Measurements from ENCODE around the gene MATK.
"Not testable (repeated sequence)": the region's sequence is repeated elsewhere in the genome, so short reads cannot be mapped to it uniquely, and the experiment has no call there.

MATK gene

GRCh38 chr19:3770136-3770999 lies 15.8 kb downstream of the MATK start:
- no peak for DNase-seq (ENCODE audit: low read depth in 3 of 3)

- DNase-seq (ENCODE audit: low read depth in 3 of 3), result no peak
Measured at GRCh38 chr19:3769494-3769893, 16.7 kb downstream of the MATK start.

GRCh38 chr19:3768748-3769099 lies 17.5 kb downstream of the MATK start:
- no peak for DNase-seq (ENCODE audit: low read depth in 3 of 3)

- DNase-seq (ENCODE audit: low read depth in 3 of 3), result no peak
Measured at GRCh38 chr19:3768015-3768747, 18.0 kb downstream of the MATK start.

GRCh38 chr19:3767050-3767449 lies 19.1 kb downstream of the MATK start:
- no peak for DNase-seq (ENCODE audit: low read depth in 3 of 3)

- no peak for DNase-seq (ENCODE audit: low read depth in 3 of 3)
Measured at GRCh38 chr19:3766520-3766919, 19.7 kb downstream of the MATK start.

- DNase-seq (ENCODE audit: low read depth in 3 of 3), result not testable (repeated sequence)
Measured at GRCh38 chr19:3765757-3766156, 20.4 kb downstream of the MATK start.

- DNase-seq (ENCODE audit: low read depth in 3 of 3), result no peak
Measured at GRCh38 chr19:3765121-3765520, 21.1 kb downstream of the MATK start.

- peak; percentile 97 to 99 (median 97) for DNase-seq (ENCODE audit: low read depth in 3 of 3)
Measured at GRCh38 chr19:3762501-3763459, 23.4 kb downstream of the MATK start, which contains the start of gene MRPL54. TSS of gene MRPL54 (plus strand) at chr19:3762682. CDS start at chr19:3762701, 19 bp downstream.

- DNase-seq (ENCODE audit: low read depth in 3 of 3), result no peak
Measured at GRCh38 chr19:3762130-3762473, 24.1 kb downstream of the MATK start.

GRCh38 chr19:3761382-3762129 lies 24.6 kb downstream of the MATK start, which contains the start of gene APBA3:
TSS of gene APBA3 (minus strand) at chr19:3761692. CDS start at chr19:3760264, 1,428 bp downstream.
- DNase-seq (ENCODE audit: low read depth in 3 of 3), result peak; percentile 93 to 96 (median 95)

GRCh38 chr19:3760871-3761361 lies 25.3 kb downstream of the MATK start:
- DNase-seq (ENCODE audit: low read depth in 3 of 3), result no peak

GRCh38 chr19:3759482-3760254 lies 26.5 kb downstream of the MATK start:
- DNase-seq (ENCODE audit: low read depth in 3 of 3), result no peak

- DNase-seq (ENCODE audit: low read depth in 3 of 3), result not testable (repeated sequence)
Measured at GRCh38 chr19:3758297-3758696, 27.9 kb downstream of the MATK start.

GRCh38 chr19:3757705-3758104 lies 28.5 kb downstream of the MATK start:
- not testable (repeated sequence) for DNase-seq (ENCODE audit: low read depth in 3 of 3)

- DNase-seq (ENCODE audit: low read depth in 3 of 3), result no peak
Measured at GRCh38 chr19:3753631-3754410, 32.4 kb downstream of the MATK start.

- DNase-seq (ENCODE audit: low read depth in 3 of 3), result no peak
Measured at GRCh38 chr19:3752492-3752891, 33.7 kb downstream of the MATK start.

GRCh38 chr19:3751236-3751635 lies 34.9 kb downstream of the MATK start:
- no peak for DNase-seq (ENCODE audit: low read depth in 3 of 3)

- DNase-seq (ENCODE audit: low read depth in 3 of 3), result no peak
Measured at GRCh38 chr19:3750211-3750610, 36.0 kb downstream of the MATK start.
